ENCODE measurements around the gene ARHGEF16.

Gene ARHGEF16

DNA sequence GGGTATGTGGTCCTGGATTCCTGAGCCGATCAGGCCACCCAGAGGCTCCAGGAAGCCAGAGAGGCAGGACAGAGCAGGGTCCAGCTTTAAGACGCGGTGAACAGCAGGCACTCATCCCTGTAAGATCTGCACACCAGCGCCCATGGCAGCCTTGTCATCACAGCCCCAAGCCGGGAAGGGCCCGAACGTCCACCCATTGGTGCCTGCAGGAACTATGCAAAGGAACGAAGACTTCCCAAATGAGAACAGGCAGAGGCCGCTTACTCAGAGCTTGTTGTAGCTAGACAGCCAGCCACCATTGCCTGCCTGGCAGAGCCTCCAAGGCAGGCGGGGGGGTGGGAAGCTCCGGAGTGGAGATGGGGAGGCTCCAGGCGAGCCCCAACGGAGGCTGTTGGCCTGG, 12.1 kb upstream of the ARHGEF16 start:
- no peak for DNase-seq (ENCODE audit: low read depth)
- TF ChIP-seq, protein P1, sequence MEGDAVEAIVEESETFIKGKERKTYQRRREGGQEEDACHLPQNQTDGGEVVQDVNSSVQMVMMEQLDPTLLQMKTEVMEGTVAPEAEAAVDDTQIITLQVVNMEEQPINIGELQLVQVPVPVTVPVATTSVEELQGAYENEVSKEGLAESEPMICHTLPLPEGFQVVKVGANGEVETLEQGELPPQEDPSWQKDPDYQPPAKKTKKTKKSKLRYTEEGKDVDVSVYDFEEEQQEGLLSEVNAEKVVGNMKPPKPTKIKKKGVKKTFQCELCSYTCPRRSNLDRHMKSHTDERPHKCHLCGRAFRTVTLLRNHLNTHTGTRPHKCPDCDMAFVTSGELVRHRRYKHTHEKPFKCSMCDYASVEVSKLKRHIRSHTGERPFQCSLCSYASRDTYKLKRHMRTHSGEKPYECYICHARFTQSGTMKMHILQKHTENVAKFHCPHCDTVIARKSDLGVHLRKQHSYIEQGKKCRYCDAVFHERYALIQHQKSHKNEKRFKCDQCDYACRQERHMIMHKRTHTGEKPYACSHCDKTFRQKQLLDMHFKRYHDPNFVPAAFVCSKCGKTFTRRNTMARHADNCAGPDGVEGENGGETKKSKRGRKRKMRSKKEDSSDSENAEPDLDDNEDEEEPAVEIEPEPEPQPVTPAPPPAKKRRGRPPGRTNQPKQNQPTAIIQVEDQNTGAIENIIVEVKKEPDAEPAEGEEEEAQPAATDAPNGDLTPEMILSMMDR (IDR thresholded peaks at IDR 0.05; ENCODE audit: insufficient read depth, low read depth, low read length, missing control alignments), result no peak
- no peak overlapping the region for H3K4me3 ChIP-seq (ENCODE audit: low read length)

- TF ChIP-seq, protein P1 (IDR thresholded peaks at IDR 0.05; ENCODE audit: insufficient read depth, low read depth, low read length, missing control alignments), result no peak
- DNase-seq (ENCODE audit: low read depth), result no peak
- no peak overlapping the region for H3K4me3 ChIP-seq (ENCODE audit: low read length)
Measured at GRCh38 chr1:3442901-3443300, 11.6 kb upstream of the ARHGEF16 start.

DNA sequence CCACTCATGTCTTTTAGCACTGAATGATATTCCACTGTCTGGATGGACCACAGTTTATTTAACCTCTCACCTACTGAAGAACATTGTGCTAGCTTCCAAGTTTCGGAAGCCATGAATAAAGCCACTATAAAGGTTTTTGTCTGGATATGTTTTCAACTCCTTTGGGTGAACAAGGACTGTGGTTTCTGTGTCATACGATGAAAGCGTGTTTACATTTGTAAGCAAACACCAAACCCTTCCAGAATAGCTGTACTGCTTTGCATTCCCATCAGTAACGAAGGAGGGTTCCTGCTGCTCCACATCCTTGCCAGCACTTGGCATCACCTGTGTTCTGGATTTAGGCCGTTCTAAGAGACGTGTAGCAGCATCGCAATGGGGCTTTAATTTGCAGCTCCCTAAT, 10.7 kb upstream of the ARHGEF16 start:
- no peak for DNase-seq (ENCODE audit: low read depth)
- TF ChIP-seq, protein P1 (IDR thresholded peaks at IDR 0.05; ENCODE audit: insufficient read depth, low read depth, low read length, missing control alignments), result no peak
- no peak overlapping the region for H3K4me3 ChIP-seq (ENCODE audit: low read length)

GRCh38 chr1:3444298-3444697, 10.2 kb upstream of the ARHGEF16 start:
- H3K4me3 ChIP-seq (ENCODE audit: low read length), result no peak overlapping the region
- TF ChIP-seq, protein P1 (IDR thresholded peaks at IDR 0.05; ENCODE audit: insufficient read depth, low read depth, low read length, missing control alignments), result no peak
- no peak for DNase-seq (ENCODE audit: low read depth)

DNA sequence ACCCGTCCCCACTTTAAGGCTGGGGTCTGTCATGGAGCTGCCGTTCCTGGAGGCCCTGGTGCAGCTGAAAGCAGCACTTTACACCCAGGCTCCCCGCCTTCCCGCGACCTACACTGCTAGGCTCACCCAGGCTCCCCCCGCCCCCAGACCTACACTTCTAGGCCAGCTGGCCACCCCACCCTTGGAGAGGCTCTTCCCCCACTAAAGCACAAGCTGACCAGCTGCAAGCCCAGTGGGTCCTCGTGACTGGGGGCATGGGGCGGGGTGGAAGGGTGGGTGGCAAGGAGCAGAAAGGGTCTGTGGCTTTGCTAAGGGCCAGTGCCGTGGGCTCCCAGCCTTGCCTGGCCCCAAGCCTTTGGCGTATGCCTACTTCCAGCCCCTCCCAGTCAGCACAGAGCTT, 9.7 kb upstream of the ARHGEF16 start:
- DNase-seq (ENCODE audit: low read depth), result no peak
- TF ChIP-seq, protein P1 (IDR thresholded peaks at IDR 0.05; ENCODE audit: insufficient read depth, low read depth, low read length, missing control alignments), result no peak
- H3K4me3 ChIP-seq (ENCODE audit: low read length), result no peak overlapping the region

DNA sequence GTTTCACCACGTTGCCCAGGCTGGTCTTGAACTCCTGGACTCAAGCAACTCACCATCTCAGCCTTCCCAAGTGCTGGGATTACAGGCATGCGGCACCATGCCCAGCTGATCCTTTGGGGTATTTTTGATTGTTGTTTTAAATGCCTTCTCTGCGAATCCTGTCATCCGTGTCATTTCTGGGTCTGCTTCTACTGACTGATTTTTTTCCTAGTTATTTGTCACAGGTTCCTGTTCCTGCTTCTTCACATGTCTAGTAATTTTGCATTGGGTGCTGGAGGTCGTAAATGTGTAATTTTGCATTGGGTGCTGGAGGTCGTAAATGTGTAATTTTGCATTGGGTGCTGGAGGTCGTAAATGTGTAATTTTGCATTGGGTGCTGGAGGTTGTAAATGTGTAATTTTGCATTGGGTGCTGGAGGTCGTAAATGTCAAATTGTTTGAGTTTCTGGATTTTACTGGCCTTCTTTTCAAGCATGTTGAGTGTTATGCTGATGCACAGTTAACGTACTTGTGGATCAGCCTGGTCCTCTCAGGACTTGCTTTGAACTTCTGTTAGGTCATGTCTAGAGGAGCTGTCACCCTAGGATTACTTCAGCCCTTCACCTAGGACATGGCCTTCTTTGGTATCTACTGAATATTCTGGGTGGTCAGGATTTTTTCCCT, 4.1 kb upstream of the ARHGEF16 start:
- H3K4me3 ChIP-seq (ENCODE audit: low read length), result no peak overlapping the region
- no peak for DNase-seq (ENCODE audit: low read depth)
- TF ChIP-seq, protein P1 (IDR thresholded peaks at IDR 0.05; ENCODE audit: insufficient read depth, low read depth, low read length, missing control alignments), result no peak

DNA sequence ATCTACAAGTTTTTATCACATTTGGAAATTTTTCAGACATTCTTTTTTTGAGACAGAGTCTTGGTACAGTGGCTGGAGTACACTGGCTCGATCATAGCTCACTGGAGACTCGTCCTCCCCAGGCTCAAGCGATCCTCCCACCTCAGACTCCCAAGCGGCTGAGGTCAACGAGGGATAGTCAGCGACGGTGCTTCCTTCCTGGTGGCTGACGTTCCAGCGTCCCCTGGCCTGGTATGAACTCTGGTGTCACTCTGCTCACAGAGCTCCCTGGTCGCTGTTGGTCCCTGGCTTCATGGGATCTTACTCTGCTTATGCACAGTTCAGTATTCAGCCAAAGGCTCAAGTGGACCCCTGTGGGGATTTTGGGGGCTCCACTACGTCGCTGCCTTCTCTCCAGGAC, 3.5 kb upstream of the ARHGEF16 start:
- no peak for DNase-seq (ENCODE audit: low read depth)
- TF ChIP-seq, protein P1 (IDR thresholded peaks at IDR 0.05; ENCODE audit: insufficient read depth, low read depth, low read length, missing control alignments), result no peak
- H3K4me3 ChIP-seq (ENCODE audit: low read length), result no peak overlapping the region
